K562 (cell line): Measurements from ENCODE around the gene MADD. TPM values are rescaled to one million over a fixed set of nuclear protein-coding genes. Genes with fewer than 3 reads are reported as not detected.
A peak's percentile ranks its signal among the peaks of the same experiment; 100 is the strongest.

Source experiments
- GTF2B ChIP-seq: IDR thresholded peaks from 2 replicates; pipeline ENCODE4 v1.6.1; 2011; ENCODE audit not compliant: insufficient read length; ENCODE audit errors: extremely low read depth
- HMBOX1 ChIP-seq: sonication (generic); IDR thresholded peaks from 2 replicates; pipeline ENCODE4 v1.6.1; 2016
- MGA ChIP-seq: fragments of 450-650 bp; IDR thresholded peaks from 2 replicates; pipeline ENCODE4 v1.6.1; 2016; ENCODE audit warnings: mild to moderate bottlenecking, moderate library complexity
- MNT ChIP-seq, 2 experiments: fragments of 450-650 bp; conservative IDR thresholded peaks; 2 replicates each; pipeline ENCODE4 v1.6.1; 2017; ENCODE audit warnings: mild to moderate bottlenecking in 2 of 2, moderate library complexity in 2 of 2
- PHF8 ChIP-seq: fragments of 200-600 bp; sonication (generic); IDR thresholded peaks from 2 replicates; pipeline ENCODE4 v1.6.1; 2012; ENCODE audit warnings: mixed run types, mild to moderate bottlenecking, inconsistent platforms, low read length, moderate library complexity, borderline replicate concordance
- SFPQ ChIP-seq: fragments of 200-400 bp; formaldehyde crosslinking; IDR thresholded peaks from 2 replicates; pipeline ENCODE4 v1.6.1; 2017; ENCODE audit warnings: mild to moderate bottlenecking, low read depth, low read length, moderate library complexity
- SMARCA4 ChIP-seq: fragments of 450-650 bp; IDR thresholded peaks from 2 replicates; pipeline ENCODE4 v1.6.1; 2016
- WHSC1 ChIP-seq: IDR thresholded peaks from one replicate; pipeline ENCODE4 v1.6.1; 2012; ENCODE audit warnings: low read length, control low read depth, inconsistent platforms
- polyA plus RNA-seq, 8 experiments: library from polyadenylated mRNA; depleted of rRNA in 4 of 8; stranded (reverse) in 5 of 8; unstranded in 3 of 8; fragments of >200 nt; fragmentation: Nextera tagmentation in 2 of 8; fragmentation: Illumina TruSeq in 1 of 8; extraction: Ambion mirVana in 2 of 8; extraction: Trizol in 1 of 8; gene quantifications; 2 replicates each; pipeline versions ENCODE4 v1.2.1 to v1.2.3, GENCODE V29; 2011 to 2014; ENCODE audit warnings: inconsistent platforms in 1 of 8, missing spikeins in 1 of 8
- total RNA-seq, 7 experiments: library from RNA; depleted of rRNA in 6 of 7; stranded (reverse); fragments of >200 nt in 6 of 7; fragmentation: Illumina TruSeq in 2 of 7; extraction: Trizol in 2 of 7; gene quantifications; 2 replicates each; pipeline versions ENCODE4 v1.2.1 to v1.2.3, GENCODE V29; 2011 to 2021; ENCODE audit warnings: low replicate concordance in 1 of 7

The MADD gene
- total and polyA plus RNA-seq, 9 of the 15 experiments (the other 6 are each of a cell fraction or from before 2014, with no cell fraction given): 0.68 to 57.6 (median 33.6) TPM

- TF ChIP-seq SMARCA4 (0 out of 2 replicates have a peak, but pooled peaks have one; percentile 31), MNT (conservative IDR thresholded peaks at IDR 0.05) (0 out of 4 replicates have a peak, but pooled peaks of 1 of the 2 experiments have one; percentile 8), SFPQ (no peak), HMBOX1 (peak; percentile 54; the same call in 1 of the 2 replicates), PHF8 (no peak), WHSC1 (no peak), GTF2B (no peak), MGA (no peak)
These were observed 668 bp downstream of the MADD start (continued) for GRCh38 chr11:47270331-47271271.
